Liver (tissue), 9 donors: ENCODE measurements around the gene TSKU. TPM values are rescaled to one million over a fixed set of nuclear protein-coding genes. Genes with fewer than 3 reads are reported as not detected.

ENCODE experiments used
- DNase-seq: peaks from one replicate; pipeline ENCODE4 v3.0.0-alpha.2; 2017; ENCODE audit warnings: low spot score
- H3K27ac ChIP-seq, 2 donors: one replicate each; pipeline ENCODE4 v1.7.0; 2013; ENCODE audit warnings: inconsistent platforms in 2 of 2, low read length in 2 of 2, control low read depth in 1 of 2, low read depth in 1 of 2, mild to moderate bottlenecking in 1 of 2
- H3K27me3 ChIP-seq, 4 donors: one replicate each; pipeline versions ENCODE4 v1.6.1 to v1.7.0; 2013; ENCODE audit warnings: low read length in 3 of 4, inconsistent platforms in 1 of 4, mild to moderate bottlenecking in 1 of 4, moderate library complexity in 1 of 4; ENCODE audit not compliant: control insufficient read depth in 4 of 4, insufficient read depth in 4 of 4
- H3K36me3 ChIP-seq, 4 donors: one replicate each; pipeline versions ENCODE4 v1.6.1 to v1.7.0; 2013; ENCODE audit warnings: low read length in 3 of 4, mild to moderate bottlenecking in 3 of 4, low read depth in 1 of 4, moderate library complexity in 1 of 4; ENCODE audit not compliant: control insufficient read depth in 4 of 4, insufficient read depth in 3 of 4
- H3K4me1 ChIP-seq, 4 donors: one replicate each; pipeline versions ENCODE4 v1.6.1 to v1.7.0; 2013; ENCODE audit warnings: low read length in 3 of 4, mild to moderate bottlenecking in 3 of 4, moderate library complexity in 1 of 4; ENCODE audit not compliant: control insufficient read depth in 4 of 4, insufficient read depth in 4 of 4
- H3K4me3 ChIP-seq, 3 donors: one replicate each; pipeline versions ENCODE4 v1.6.1 to v1.7.0; 2013; ENCODE audit warnings: low read length in 3 of 3, control low read depth in 1 of 3, low read depth in 1 of 3, mild to moderate bottlenecking in 1 of 3
- H3K9ac ChIP-seq, 2 donors: one replicate each; pipeline ENCODE4 v1.7.0; 2013; ENCODE audit warnings: low read length in 2 of 2, mild to moderate bottlenecking in 2 of 2, moderate library complexity in 2 of 2, control low read depth in 1 of 2, low read depth in 1 of 2
- H3K9me3 ChIP-seq, 4 donors: one replicate each; pipeline versions ENCODE4 v1.6.1 to v1.7.0; 2013; ENCODE audit warnings: low read length in 3 of 4; ENCODE audit not compliant: control insufficient read depth in 4 of 4
- EGR1 ChIP-seq, 2 donors: IDR thresholded peaks; 2 replicates each; pipeline ENCODE4 v1.6.1; 2016 to 2018; ENCODE audit warnings: antibody characterized with exemption in 2 of 2, low read depth in 2 of 2
- FOXA1 ChIP-seq: IDR thresholded peaks from 2 replicates; pipeline ENCODE4 v1.6.1; 2016; ENCODE audit warnings: antibody characterized with exemption
- FOXA2 ChIP-seq: IDR thresholded peaks from 2 replicates; pipeline ENCODE4 v1.6.1; 2016; ENCODE audit warnings: antibody characterized with exemption
- GABPA ChIP-seq, 2 donors: IDR thresholded peaks in 1 of 2; conservative IDR thresholded peaks in 1 of 2; 2 replicates each; pipeline ENCODE4 v1.6.1; 2016; ENCODE audit warnings: antibody characterized with exemption in 2 of 2, mild to moderate bottlenecking in 1 of 2, moderate library complexity in 1 of 2
- HNF4A ChIP-seq, 2 donors: conservative IDR thresholded peaks; 2 replicates each; pipeline ENCODE4 v1.6.1; 2016; ENCODE audit warnings: antibody characterized with exemption in 2 of 2, mild to moderate bottlenecking in 2 of 2
- HNF4G ChIP-seq: IDR thresholded peaks from 2 replicates; pipeline ENCODE4 v1.6.1; 2016; ENCODE audit warnings: antibody characterized with exemption
- JUND ChIP-seq, 2 donors: IDR thresholded peaks; 2 replicates each; pipeline ENCODE4 v1.6.1; 2016; ENCODE audit warnings: antibody characterized with exemption in 2 of 2
- NR2F2 ChIP-seq: IDR thresholded peaks from 2 replicates; pipeline ENCODE4 v1.6.1; 2016; ENCODE audit warnings: antibody characterized with exemption
- RAD21 ChIP-seq, 2 donors: IDR thresholded peaks; 2 replicates each; pipeline ENCODE4 v1.6.1; 2016; ENCODE audit warnings: antibody characterized with exemption in 2 of 2, mild to moderate bottlenecking in 2 of 2
- REST ChIP-seq: IDR thresholded peaks from 2 replicates; pipeline ENCODE4 v1.6.1; 2016; ENCODE audit warnings: antibody characterized with exemption, mild to moderate bottlenecking
- RXRA ChIP-seq, 2 donors: IDR thresholded peaks; 2 replicates each; pipeline ENCODE4 v1.6.1; 2017 to 2018; ENCODE audit warnings: antibody characterized with exemption in 2 of 2, mild to moderate bottlenecking in 1 of 2
- SP1 ChIP-seq: IDR thresholded peaks from 2 replicates; pipeline ENCODE4 v1.6.1; 2018; ENCODE audit warnings: antibody characterized with exemption, mild to moderate bottlenecking
- TAF1 ChIP-seq: conservative IDR thresholded peaks from 2 replicates; pipeline ENCODE4 v1.6.1; 2016; ENCODE audit warnings: antibody characterized with exemption, mild to moderate bottlenecking
- YY1 ChIP-seq: IDR thresholded peaks from 2 replicates; pipeline ENCODE4 v1.6.1; 2016; ENCODE audit warnings: antibody characterized with exemption, mild to moderate bottlenecking
- ZBTB33 ChIP-seq: IDR thresholded peaks from 2 replicates; pipeline ENCODE4 v1.6.1; 2016; ENCODE audit warnings: antibody characterized with exemption
- WGBS: extraction: QIAGEN DNeasy Blood & Tissue Kit; methylation state at CpG from one replicate; pipeline ENCODE4 v1.1.7; 2013; 5-methylcytosine and 5-hydroxymethylcytosine counted together
- polyA plus RNA-seq, 2 donors: library from polyadenylated mRNA; stranded (reverse) in 1 of 2; unstranded in 1 of 2; fragments of 200-250 nt in 1 of 2; fragments of >200 nt in 1 of 2; fragmentation: Nextera tagmentation in 1 of 2; extraction: Ambion mirVana in 1 of 2; gene quantifications; one replicate each; pipeline versions ENCODE4 v1.2.1 to v1.2.3, GENCODE V29; 2013 to 2015
- total RNA-seq, 2 donors: library from RNA; depleted of rRNA; stranded (reverse); fragments of >200 nt; gene quantifications; one replicate each; pipeline ENCODE4 v1.2.3, GENCODE V29; 2014
- TF ChIP-seq, protein P1 (sequence below): fragments of 150-350 bp; IDR thresholded peaks from 2 replicates; pipeline ENCODE4 v1.5.1; 2017; ENCODE audit warnings: improper control_type of control experiment, low read depth, low read length; ENCODE audit not compliant: missing input control
- TF ChIP-seq, protein P2 (sequence below): IDR thresholded peaks from 2 replicates; pipeline ENCODE4 v1.6.1; 2016; ENCODE audit warnings: antibody characterized with exemption
- TF ChIP-seq, protein P3 (sequence below): IDR thresholded peaks from 2 replicates; pipeline ENCODE4 v1.6.1; 2016; ENCODE audit warnings: antibody characterized with exemption
- donor health status: healthy.
- donor health status: healthy.
- donor health status: healthy.
- donor health status: healthy.
- donor health status: healthy.

Gene TSKU
- total and polyA plus RNA-seq, 4 donors, result 3.3 to 492 (median 46.0) TPM

GRCh38 chr11:76837696-76838677 is 54.8 kb downstream of the TSKU start (continued):
- TF ChIP-seq JUND (IDR thresholded peaks at IDR 0.05) (no peak), RAD21 (IDR thresholded peaks at IDR 0.05) (no peak)

DNA sequence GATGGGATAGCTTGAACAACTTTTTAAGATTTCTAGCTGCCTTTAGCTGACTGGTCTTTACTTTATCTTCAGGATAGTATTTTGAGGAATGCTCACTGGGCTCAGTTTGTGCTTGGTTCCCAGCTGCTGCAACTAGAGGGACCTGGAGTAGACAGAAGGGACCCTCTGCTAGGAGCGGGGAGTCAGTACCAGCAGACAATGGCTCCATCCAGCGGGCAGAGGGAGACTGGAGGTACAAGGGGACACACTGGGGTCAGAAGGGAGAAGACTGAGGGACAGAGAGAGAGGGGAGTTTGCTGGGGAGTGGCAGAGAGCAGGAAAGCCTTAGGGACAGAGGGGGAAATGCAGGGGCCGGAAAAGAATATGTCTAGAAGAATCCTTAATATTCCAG is 55.5 kb downstream of the TSKU start:
- TF ChIP-seq GABPA (IDR thresholded peaks at IDR 0.05 in 1 of 2, conservative IDR thresholded peaks at IDR 0.05 in 1 of 2) (no peak), YY1 (no peak), EGR1 (IDR thresholded peaks at IDR 0.05; ENCODE audit: low read depth in 2 of 2) (no peak), FOXA1 (no peak), RAD21 (IDR thresholded peaks at IDR 0.05) (peak; percentile 57 to 68)
- TF ChIP-seq, protein P1, sequence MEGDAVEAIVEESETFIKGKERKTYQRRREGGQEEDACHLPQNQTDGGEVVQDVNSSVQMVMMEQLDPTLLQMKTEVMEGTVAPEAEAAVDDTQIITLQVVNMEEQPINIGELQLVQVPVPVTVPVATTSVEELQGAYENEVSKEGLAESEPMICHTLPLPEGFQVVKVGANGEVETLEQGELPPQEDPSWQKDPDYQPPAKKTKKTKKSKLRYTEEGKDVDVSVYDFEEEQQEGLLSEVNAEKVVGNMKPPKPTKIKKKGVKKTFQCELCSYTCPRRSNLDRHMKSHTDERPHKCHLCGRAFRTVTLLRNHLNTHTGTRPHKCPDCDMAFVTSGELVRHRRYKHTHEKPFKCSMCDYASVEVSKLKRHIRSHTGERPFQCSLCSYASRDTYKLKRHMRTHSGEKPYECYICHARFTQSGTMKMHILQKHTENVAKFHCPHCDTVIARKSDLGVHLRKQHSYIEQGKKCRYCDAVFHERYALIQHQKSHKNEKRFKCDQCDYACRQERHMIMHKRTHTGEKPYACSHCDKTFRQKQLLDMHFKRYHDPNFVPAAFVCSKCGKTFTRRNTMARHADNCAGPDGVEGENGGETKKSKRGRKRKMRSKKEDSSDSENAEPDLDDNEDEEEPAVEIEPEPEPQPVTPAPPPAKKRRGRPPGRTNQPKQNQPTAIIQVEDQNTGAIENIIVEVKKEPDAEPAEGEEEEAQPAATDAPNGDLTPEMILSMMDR, result peak; percentile 19
- TF ChIP-seq, protein P2, sequence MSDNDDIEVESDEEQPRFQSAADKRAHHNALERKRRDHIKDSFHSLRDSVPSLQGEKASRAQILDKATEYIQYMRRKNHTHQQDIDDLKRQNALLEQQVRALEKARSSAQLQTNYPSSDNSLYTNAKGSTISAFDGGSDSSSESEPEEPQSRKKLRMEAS, result no peak
- Histone ChIP-seq H3K36me3 (no peaks in the 10 kb centered on the region), H3K9ac (no peak overlapping the region), H3K4me1 (peaks cover 0 to 21% (median 9%) of the 10 kb centered on the region in 4 donors), H3K4me3 (no peak overlapping the region), H3K9me3 (no peaks in the 10 kb centered on the region), H3K27ac (no peak overlapping the region), H3K27me3 (no peaks in the 10 kb centered on the region)
- no peak for DNase-seq
- WGBS, result 77% methylated on average over 3 of the region's 3 CpGs

DNA sequence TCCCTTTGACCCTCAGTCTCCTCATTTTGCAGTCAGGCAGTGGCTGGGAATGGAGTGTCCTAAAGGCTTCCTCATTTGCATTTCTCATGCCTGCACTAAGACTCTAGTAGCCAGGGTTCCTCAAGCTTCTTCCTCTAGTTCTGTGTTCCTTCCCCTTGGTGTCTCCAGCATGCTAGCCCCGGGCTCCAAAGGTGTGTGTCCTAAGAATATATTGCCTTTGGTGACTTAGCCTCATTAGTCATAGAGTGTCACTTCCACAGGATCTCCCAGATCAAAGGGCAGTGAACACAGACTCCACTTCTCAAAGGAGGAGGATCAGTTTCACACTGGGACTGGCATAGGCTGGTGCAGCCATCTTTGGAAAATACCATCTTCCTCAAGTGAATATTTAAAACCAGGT is 56.2 kb downstream of the TSKU start:
- H3K9me3 ChIP-seq, result no peaks in the 10 kb centered on the region
- H3K27me3 ChIP-seq, result no peaks in the 10 kb centered on the region
- no peak overlapping the region for H3K27ac ChIP-seq
- no peaks in the 10 kb centered on the region for H3K36me3 ChIP-seq
- H3K4me1 ChIP-seq, result peaks cover 0 to 25% (median 10%) of the 10 kb centered on the region in 4 donors
- WGBS, result 57% methylated on average over 1 of the region's 1 CpG
- DNase-seq, result no peak
- H3K9ac ChIP-seq, result no peak overlapping the region
- H3K4me3 ChIP-seq, result no peak overlapping the region
- TF ChIP-seq, protein P3, sequence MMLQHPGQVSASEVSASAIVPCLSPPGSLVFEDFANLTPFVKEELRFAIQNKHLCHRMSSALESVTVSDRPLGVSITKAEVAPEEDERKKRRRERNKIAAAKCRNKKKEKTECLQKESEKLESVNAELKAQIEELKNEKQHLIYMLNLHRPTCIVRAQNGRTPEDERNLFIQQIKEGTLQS, result no peak
- TF ChIP-seq JUND (IDR thresholded peaks at IDR 0.05) (no peak), FOXA2 (no peak), ZBTB33 (no peak), SP1 (no peak), RAD21 (IDR thresholded peaks at IDR 0.05) (no peak), FOXA1 (no peak), NR2F2 (no peak), EGR1 (IDR thresholded peaks at IDR 0.05; ENCODE audit: low read depth in 2 of 2) (no peak), RXRA (IDR thresholded peaks at IDR 0.05) (no peak), YY1 (no peak), GABPA (IDR thresholded peaks at IDR 0.05 in 1 of 2, conservative IDR thresholded peaks at IDR 0.05 in 1 of 2) (no peak), HNF4G (no peak), TAF1 (no peak), HNF4A (conservative IDR thresholded peaks at IDR 0.05) (no peak), REST (no peak)
- TF ChIP-seq, protein P1, result no peak
- TF ChIP-seq, protein P2, result no peak
